Stomach (tissue), 4 donors: ENCODE results near the gene HDAC9.

Source experiments
- POLR2A ChIP-seq, 4 donors: fragments of 450-650 bp; IDR thresholded peaks; one replicate each; pipeline ENCODE4 v1.6.1; 2016; ENCODE audit warnings: antibody characterized with exemption in 4 of 4, control low read depth in 2 of 4, mild to moderate bottlenecking in 1 of 4, moderate library complexity in 1 of 4
- POLR2AphosphoS5 ChIP-seq, 3 donors: sonication (generic); formaldehyde crosslinking; IDR thresholded peaks; one replicate each; pipeline ENCODE4 v1.6.1; 2016; ENCODE audit warnings: antibody characterized with exemption in 3 of 3
- TF ChIP-seq, protein P1 (sequence below), 7 experiments: fragments of 450-650 bp in 4 of 7; fragments of 200-600 bp in 3 of 7; sonication (generic) in 3 of 7; IDR thresholded peaks; one replicate each; pipeline ENCODE4 v1.5.1; 2016 to 2019; ENCODE audit warnings: antibody characterized with exemption in 7 of 7, control low read depth in 2 of 7, mild to moderate bottlenecking in 1 of 7

DNA sequence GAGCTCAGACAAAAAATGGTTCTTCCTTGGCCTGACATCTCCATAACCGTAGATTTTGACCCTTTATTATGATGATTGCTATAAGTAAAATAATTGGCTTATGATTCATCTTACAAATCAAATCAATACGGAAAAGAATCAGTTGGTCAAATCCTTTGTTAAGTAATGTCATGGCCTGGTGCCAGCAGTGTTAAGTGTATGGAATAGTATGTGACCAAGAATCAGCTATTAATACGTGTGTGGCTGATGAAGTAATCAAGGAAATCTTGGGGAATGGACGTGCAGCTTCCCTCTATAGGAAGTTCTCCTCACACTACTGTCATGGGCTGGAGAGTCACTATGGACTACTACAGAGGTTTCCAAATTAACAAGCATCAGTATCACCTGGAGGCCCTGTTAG lies 391.3 kb downstream of the HDAC9 start:
- TF ChIP-seq, protein P1, sequence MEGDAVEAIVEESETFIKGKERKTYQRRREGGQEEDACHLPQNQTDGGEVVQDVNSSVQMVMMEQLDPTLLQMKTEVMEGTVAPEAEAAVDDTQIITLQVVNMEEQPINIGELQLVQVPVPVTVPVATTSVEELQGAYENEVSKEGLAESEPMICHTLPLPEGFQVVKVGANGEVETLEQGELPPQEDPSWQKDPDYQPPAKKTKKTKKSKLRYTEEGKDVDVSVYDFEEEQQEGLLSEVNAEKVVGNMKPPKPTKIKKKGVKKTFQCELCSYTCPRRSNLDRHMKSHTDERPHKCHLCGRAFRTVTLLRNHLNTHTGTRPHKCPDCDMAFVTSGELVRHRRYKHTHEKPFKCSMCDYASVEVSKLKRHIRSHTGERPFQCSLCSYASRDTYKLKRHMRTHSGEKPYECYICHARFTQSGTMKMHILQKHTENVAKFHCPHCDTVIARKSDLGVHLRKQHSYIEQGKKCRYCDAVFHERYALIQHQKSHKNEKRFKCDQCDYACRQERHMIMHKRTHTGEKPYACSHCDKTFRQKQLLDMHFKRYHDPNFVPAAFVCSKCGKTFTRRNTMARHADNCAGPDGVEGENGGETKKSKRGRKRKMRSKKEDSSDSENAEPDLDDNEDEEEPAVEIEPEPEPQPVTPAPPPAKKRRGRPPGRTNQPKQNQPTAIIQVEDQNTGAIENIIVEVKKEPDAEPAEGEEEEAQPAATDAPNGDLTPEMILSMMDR (IDR thresholded peaks at IDR 0.05), result no peak
- TF ChIP-seq POLR2AphosphoS5 (IDR thresholded peaks at IDR 0.05), result no peak
- no peak for TF ChIP-seq POLR2A (IDR thresholded peaks at IDR 0.05)
